ENCODE data around the gene ATAD3B.

The ATAD3B gene

GRCh38 chr1:1471389-1472052 is at the start of gene ATAD3B:
Gene ATAD3B (plus strand): TSS chr1:1471765. CDS start chr1:1471885, 120 bp downstream.
- H3K27ac ChIP-seq (ENCODE audit: low read length), result peak within 1 kb of the TSS; percentile 75
- H3K4me1 ChIP-seq (ENCODE audit: control insufficient read depth in 1 of 2, insufficient read depth in 2 of 2, low read length in 2 of 2), result peaks cover 0 to 21% of the 10 kb centered on the region in 2 donors
- H3K27me3 ChIP-seq (ENCODE audit: low read depth, low read length), result no peaks in the 10 kb centered on the region
- H3K9me3 ChIP-seq (ENCODE audit: control insufficient read depth in 1 of 2, low read length in 2 of 2), result no peaks in the 10 kb centered on the region
- no peaks in the 10 kb centered on the region for H3K36me3 ChIP-seq (ENCODE audit: control insufficient read depth in 1 of 2, insufficient read depth in 2 of 2, low read length in 2 of 2)
- peak within 1 kb of the TSS; percentile 83 to 84 for H3K4me3 ChIP-seq (ENCODE audit: low read depth in 1 of 2, low read length in 2 of 2)

- peaks cover 0 to 16% of the 10 kb centered on the region in 2 donors for H3K4me1 ChIP-seq (ENCODE audit: control insufficient read depth in 1 of 2, insufficient read depth in 2 of 2, low read length in 2 of 2)
- H3K27ac ChIP-seq (ENCODE audit: low read length), result no peak overlapping the region
- no peaks in the 10 kb centered on the region for H3K36me3 ChIP-seq (ENCODE audit: control insufficient read depth in 1 of 2, insufficient read depth in 2 of 2, low read length in 2 of 2)
- no peaks in the 10 kb centered on the region for H3K9me3 ChIP-seq (ENCODE audit: control insufficient read depth in 1 of 2, low read length in 2 of 2)
- no peak overlapping the region for H3K4me3 ChIP-seq (ENCODE audit: low read depth in 1 of 2, low read length in 2 of 2)
- H3K27me3 ChIP-seq (ENCODE audit: low read depth, low read length), result no peaks in the 10 kb centered on the region
Measured at GRCh38 chr1:1421907-1422464, 49.6 kb upstream of the ATAD3B start.

- Histone ChIP-seq H3K9me3 (ENCODE audit: control insufficient read depth in 1 of 2, low read length in 2 of 2) (no peaks in the 10 kb centered on the region), H3K36me3 (ENCODE audit: control insufficient read depth in 1 of 2, insufficient read depth in 2 of 2, low read length in 2 of 2) (no peaks in the 10 kb centered on the region), H3K27ac (ENCODE audit: low read length) (no peak overlapping the region), H3K27me3 (ENCODE audit: low read depth, low read length) (no peaks in the 10 kb centered on the region), H3K4me1 (ENCODE audit: control insufficient read depth in 1 of 2, insufficient read depth in 2 of 2, low read length in 2 of 2) (peaks cover 0 to 16% of the 10 kb centered on the region in 2 donors), H3K4me3 (ENCODE audit: low read depth in 1 of 2, low read length in 2 of 2) (no peak overlapping the region)
Measured at GRCh38 chr1:1422465-1423244, 48.9 kb upstream of the ATAD3B start.

GRCh38 chr1:1423245-1423597 is 48.3 kb upstream of the ATAD3B start:
- no peak overlapping the region for H3K27ac ChIP-seq (ENCODE audit: low read length)
- no peaks in the 10 kb centered on the region for H3K36me3 ChIP-seq (ENCODE audit: control insufficient read depth in 1 of 2, insufficient read depth in 2 of 2, low read length in 2 of 2)
- H3K4me3 ChIP-seq (ENCODE audit: low read depth in 1 of 2, low read length in 2 of 2), result no peak overlapping the region
- H3K9me3 ChIP-seq (ENCODE audit: control insufficient read depth in 1 of 2, low read length in 2 of 2), result no peaks in the 10 kb centered on the region
- no peaks in the 10 kb centered on the region for H3K27me3 ChIP-seq (ENCODE audit: low read depth, low read length)
- H3K4me1 ChIP-seq (ENCODE audit: control insufficient read depth in 1 of 2, insufficient read depth in 2 of 2, low read length in 2 of 2), result peaks cover 0 to 18% of the 10 kb centered on the region in 2 donors

- H3K27me3 ChIP-seq (ENCODE audit: low read depth, low read length), result no peaks in the 10 kb centered on the region
- no peaks in the 10 kb centered on the region for H3K9me3 ChIP-seq (ENCODE audit: control insufficient read depth in 1 of 2, low read length in 2 of 2)
- no peak overlapping the region for H3K4me3 ChIP-seq (ENCODE audit: low read depth in 1 of 2, low read length in 2 of 2)
- H3K4me1 ChIP-seq (ENCODE audit: control insufficient read depth in 1 of 2, insufficient read depth in 2 of 2, low read length in 2 of 2), result peaks cover 1 to 25% of the 10 kb centered on the region in 2 donors
- no peak overlapping the region for H3K27ac ChIP-seq (ENCODE audit: low read length)
- no peaks in the 10 kb centered on the region for H3K36me3 ChIP-seq (ENCODE audit: control insufficient read depth in 1 of 2, insufficient read depth in 2 of 2, low read length in 2 of 2)
Measured at GRCh38 chr1:1424707-1425106, 46.9 kb upstream of the ATAD3B start.

GRCh38 chr1:1425426-1425752 is 46.2 kb upstream of the ATAD3B start:
- H3K9me3 ChIP-seq (ENCODE audit: control insufficient read depth in 1 of 2, low read length in 2 of 2), result no peaks in the 10 kb centered on the region
- H3K4me3 ChIP-seq (ENCODE audit: low read depth in 1 of 2, low read length in 2 of 2), result no peak overlapping the region
- no peaks in the 10 kb centered on the region for H3K27me3 ChIP-seq (ENCODE audit: low read depth, low read length)
- H3K27ac ChIP-seq (ENCODE audit: low read length), result no peak overlapping the region
- no peaks in the 10 kb centered on the region for H3K36me3 ChIP-seq (ENCODE audit: control insufficient read depth in 1 of 2, insufficient read depth in 2 of 2, low read length in 2 of 2)
- H3K4me1 ChIP-seq (ENCODE audit: control insufficient read depth in 1 of 2, insufficient read depth in 2 of 2, low read length in 2 of 2), result peaks cover 4 to 29% of the 10 kb centered on the region in 2 donors

- Histone ChIP-seq H3K4me1 (ENCODE audit: control insufficient read depth in 1 of 2, insufficient read depth in 2 of 2, low read length in 2 of 2) (peaks cover 4 to 24% of the 10 kb centered on the region in 2 donors), H3K4me3 (ENCODE audit: low read depth in 1 of 2, low read length in 2 of 2) (no peak overlapping the region), H3K36me3 (ENCODE audit: control insufficient read depth in 1 of 2, insufficient read depth in 2 of 2, low read length in 2 of 2) (no peaks in the 10 kb centered on the region), H3K27me3 (ENCODE audit: low read depth, low read length) (no peaks in the 10 kb centered on the region), H3K27ac (ENCODE audit: low read length) (no peak overlapping the region), H3K9me3 (ENCODE audit: control insufficient read depth in 1 of 2, low read length in 2 of 2) (no peaks in the 10 kb centered on the region)
Measured at GRCh38 chr1:1425753-1426495, 45.6 kb upstream of the ATAD3B start.

GRCh38 chr1:1426496-1427105 is 45.0 kb upstream of the ATAD3B start:
- Histone ChIP-seq H3K36me3 (ENCODE audit: control insufficient read depth in 1 of 2, insufficient read depth in 2 of 2, low read length in 2 of 2) (no peaks in the 10 kb centered on the region), H3K4me1 (ENCODE audit: control insufficient read depth in 1 of 2, insufficient read depth in 2 of 2, low read length in 2 of 2) (peaks cover 4 to 27% of the 10 kb centered on the region in 2 donors), H3K4me3 (ENCODE audit: low read depth in 1 of 2, low read length in 2 of 2) (no peak overlapping the region), H3K27ac (ENCODE audit: low read length) (no peak overlapping the region), H3K9me3 (ENCODE audit: control insufficient read depth in 1 of 2, low read length in 2 of 2) (no peaks in the 10 kb centered on the region), H3K27me3 (ENCODE audit: low read depth, low read length) (no peaks in the 10 kb centered on the region)

- H3K27ac ChIP-seq (ENCODE audit: low read length), result no peak overlapping the region
- H3K9me3 ChIP-seq (ENCODE audit: control insufficient read depth in 1 of 2, low read length in 2 of 2), result no peaks in the 10 kb centered on the region
- no peaks in the 10 kb centered on the region for H3K36me3 ChIP-seq (ENCODE audit: control insufficient read depth in 1 of 2, insufficient read depth in 2 of 2, low read length in 2 of 2)
- H3K4me1 ChIP-seq (ENCODE audit: control insufficient read depth in 1 of 2, insufficient read depth in 2 of 2, low read length in 2 of 2), result peaks cover 4 to 30% of the 10 kb centered on the region in 2 donors
- no peak overlapping the region for H3K4me3 ChIP-seq (ENCODE audit: low read depth in 1 of 2, low read length in 2 of 2)
- H3K27me3 ChIP-seq (ENCODE audit: low read depth, low read length), result no peaks in the 10 kb centered on the region
Measured at GRCh38 chr1:1427106-1427819, 44.3 kb upstream of the ATAD3B start.

GRCh38 chr1:1427820-1428148 is 43.8 kb upstream of the ATAD3B start:
- Histone ChIP-seq H3K4me1 (ENCODE audit: control insufficient read depth in 1 of 2, insufficient read depth in 2 of 2, low read length in 2 of 2) (peaks cover 4 to 35% of the 10 kb centered on the region in 2 donors), H3K27me3 (ENCODE audit: low read depth, low read length) (no peaks in the 10 kb centered on the region), H3K4me3 (ENCODE audit: low read depth in 1 of 2, low read length in 2 of 2) (no peak overlapping the region), H3K9me3 (ENCODE audit: control insufficient read depth in 1 of 2, low read length in 2 of 2) (no peaks in the 10 kb centered on the region), H3K27ac (ENCODE audit: low read length) (no peak overlapping the region), H3K36me3 (ENCODE audit: control insufficient read depth in 1 of 2, insufficient read depth in 2 of 2, low read length in 2 of 2) (no peaks in the 10 kb centered on the region)

Measured in muscle layer of duodenum (tissue), 2 donors.